Smooth muscle cell (in vitro differentiated cells): ENCODE data around the gene TNK1. TPM values are rescaled to one million over a fixed set of nuclear protein-coding genes. Genes with fewer than 3 reads are reported as not detected.
"Not testable (repeated sequence)": the region's sequence is repeated elsewhere in the genome, so short reads cannot be mapped to it uniquely, and the experiment has no call there.

ENCODE experiments used
- DNase-seq: peaks from one replicate; lab custom pipeline; 2025; ENCODE audit not compliant: unreplicated experiment; lab: John Stamatoyannopoulos, UW
- H2AFZ ChIP-seq: fragments of 200-600 bp; sonication (generic); 2 replicates; pipeline ENCODE4 v1.6.0; 2016; ENCODE audit warnings: antibody characterized with exemption, low read depth, mild to moderate bottlenecking
- H3F3A ChIP-seq: fragments of 200-600 bp; sonication (generic); 2 replicates; pipeline ENCODE4 v1.6.0; 2017; ENCODE audit warnings: antibody characterized with exemption, low read depth
- H3K27ac ChIP-seq: fragments of 200-600 bp; sonication (generic); 2 replicates; pipeline ENCODE4 v1.5.1; 2016; ENCODE audit warnings: low read depth, mild to moderate bottlenecking
- H3K27me3 ChIP-seq: fragments of 200-600 bp; sonication (generic); 2 replicates; pipeline ENCODE4 v1.6.1; 2016; ENCODE audit warnings: low read depth, mild to moderate bottlenecking
- H3K36me3 ChIP-seq: fragments of 200-600 bp; sonication (generic); 2 replicates; pipeline ENCODE4 v1.5.1; 2016; ENCODE audit warnings: low read depth
- H3K4me1 ChIP-seq: fragments of 200-600 bp; sonication (generic); 2 replicates; pipeline ENCODE4 v1.5.1; 2016; ENCODE audit warnings: low read depth
- H3K4me2 ChIP-seq: fragments of 200-600 bp; sonication (generic); 2 replicates; pipeline ENCODE4 v1.6.0; 2016; ENCODE audit warnings: mild to moderate bottlenecking
- H3K4me3 ChIP-seq: fragments of 200-600 bp; sonication (generic); 2 replicates; pipeline ENCODE4 v1.5.1; 2016; ENCODE audit warnings: mild to moderate bottlenecking
- H3K79me2 ChIP-seq: fragments of 200-600 bp; sonication (generic); 2 replicates; pipeline ENCODE4 v1.6.0; 2016; ENCODE audit warnings: low read depth, mild to moderate bottlenecking
- H3K9ac ChIP-seq: fragments of 200-600 bp; sonication (generic); 2 replicates; pipeline ENCODE4 v1.6.0; 2016; ENCODE audit warnings: low read depth
- H3K9me3 ChIP-seq: fragments of 200-600 bp; sonication (generic); replicated peaks from 2 replicates; pipeline ENCODE4 v1.5.1; 2016; ENCODE audit warnings: low read depth
- H4K20me1 ChIP-seq: fragments of 200-600 bp; sonication (generic); 2 replicates; pipeline ENCODE4 v1.6.0; 2016; ENCODE audit warnings: low read depth
- WGBS: methylation state at CpG from one replicate; pipeline ENCODE4 v1.1.7; 2016; ENCODE audit warnings: low lambda C conversion rate; 5-methylcytosine and 5-hydroxymethylcytosine counted together
- polyA plus RNA-seq: library from polyadenylated mRNA; unstranded; fragments of >200 nt; fragmentation: Nextera tagmentation; extraction: Ambion mirVana; gene quantifications from 2 replicates; pipeline ENCODE4 v1.2.1, GENCODE V29; 2016
- total RNA-seq: library from RNA; depleted of rRNA; stranded (reverse); fragments of >200 nt; gene quantifications from 2 replicates; pipeline ENCODE4 v1.2.3, GENCODE V29; 2014
- TF ChIP-seq, protein P1 (sequence below): fragments of 200-600 bp; sonication (generic); IDR thresholded peaks from 2 replicates; pipeline ENCODE4 v1.5.1; 2017; ENCODE audit warnings: borderline replicate concordance, mild to moderate bottlenecking, antibody characterized with exemption; ENCODE audit not compliant: insufficient read depth, poor library complexity, severe bottlenecking

TNK1 gene
- total and polyA plus RNA-seq, 2 experiments from 2014 or later, result 3.6 to 6.3 TPM

DNA sequence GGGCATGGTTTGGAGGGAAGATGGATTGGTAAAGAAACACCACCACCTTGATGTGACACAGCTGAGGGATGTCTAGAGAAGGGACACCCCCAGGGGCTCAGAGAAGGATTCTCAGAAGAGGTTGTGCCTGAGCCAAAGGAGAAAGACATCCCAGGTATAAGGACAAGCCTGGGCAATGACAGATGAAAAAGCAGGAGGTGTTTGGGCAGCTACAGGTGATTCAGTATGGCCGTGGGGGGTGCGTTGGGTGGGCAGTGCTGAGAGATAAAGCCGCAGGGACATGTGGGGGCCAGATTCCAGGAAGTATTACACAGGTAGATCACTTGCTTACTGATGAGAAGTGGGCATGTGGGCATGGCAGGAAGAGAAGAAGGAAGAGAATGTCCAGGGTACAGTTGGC, 19.0 kb upstream of the TNK1 start:
- Histone ChIP-seq H3K36me3 (no peaks in the 10 kb centered on the region), H3F3A (no peaks in the 10 kb centered on the region), H3K4me1 (no peaks in the 10 kb centered on the region), H4K20me1 (no peaks in the 10 kb centered on the region), H2AFZ (no peak overlapping the region), H3K79me2 (no peaks in the 10 kb centered on the region), H3K9me3 (no peaks in the 10 kb centered on the region), H3K4me3 (no peak overlapping the region), H3K27ac (no peak overlapping the region), H3K27me3 (no peaks in the 10 kb centered on the region), H3K9ac (no peak overlapping the region), H3K4me2 (no peak overlapping the region)
- DNase-seq, result no peak
- TF ChIP-seq, protein P1, sequence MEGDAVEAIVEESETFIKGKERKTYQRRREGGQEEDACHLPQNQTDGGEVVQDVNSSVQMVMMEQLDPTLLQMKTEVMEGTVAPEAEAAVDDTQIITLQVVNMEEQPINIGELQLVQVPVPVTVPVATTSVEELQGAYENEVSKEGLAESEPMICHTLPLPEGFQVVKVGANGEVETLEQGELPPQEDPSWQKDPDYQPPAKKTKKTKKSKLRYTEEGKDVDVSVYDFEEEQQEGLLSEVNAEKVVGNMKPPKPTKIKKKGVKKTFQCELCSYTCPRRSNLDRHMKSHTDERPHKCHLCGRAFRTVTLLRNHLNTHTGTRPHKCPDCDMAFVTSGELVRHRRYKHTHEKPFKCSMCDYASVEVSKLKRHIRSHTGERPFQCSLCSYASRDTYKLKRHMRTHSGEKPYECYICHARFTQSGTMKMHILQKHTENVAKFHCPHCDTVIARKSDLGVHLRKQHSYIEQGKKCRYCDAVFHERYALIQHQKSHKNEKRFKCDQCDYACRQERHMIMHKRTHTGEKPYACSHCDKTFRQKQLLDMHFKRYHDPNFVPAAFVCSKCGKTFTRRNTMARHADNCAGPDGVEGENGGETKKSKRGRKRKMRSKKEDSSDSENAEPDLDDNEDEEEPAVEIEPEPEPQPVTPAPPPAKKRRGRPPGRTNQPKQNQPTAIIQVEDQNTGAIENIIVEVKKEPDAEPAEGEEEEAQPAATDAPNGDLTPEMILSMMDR, result no peak
- WGBS, result 57% methylated on average over 3 of the region's 3 CpGs

GRCh38 chr17:7363311-7363710, 17.6 kb upstream of the TNK1 start:
- no peaks in the 10 kb centered on the region for H3K4me1 ChIP-seq
- H3K4me3 ChIP-seq, result no peak overlapping the region
- H2AFZ ChIP-seq, result no peak overlapping the region
- no peaks in the 10 kb centered on the region for H3K27me3 ChIP-seq
- H3K9me3 ChIP-seq, result no peaks in the 10 kb centered on the region
- 69% methylated on average over 6 of the region's 6 CpGs for WGBS
- no peak overlapping the region for H3K9ac ChIP-seq
- H3K27ac ChIP-seq, result no peak overlapping the region
- DNase-seq, result no peak
- H3F3A ChIP-seq, result no peaks in the 10 kb centered on the region
- H3K79me2 ChIP-seq, result no peaks in the 10 kb centered on the region
- H4K20me1 ChIP-seq, result no peaks in the 10 kb centered on the region
- H3K4me2 ChIP-seq, result no peak overlapping the region
- H3K36me3 ChIP-seq, result no peaks in the 10 kb centered on the region
- TF ChIP-seq, protein P1, result no peak

GRCh38 chr17:7365963-7366362, 14.9 kb upstream of the TNK1 start:
- H3K9ac ChIP-seq, H3K36me3 ChIP-seq, H3K9me3 ChIP-seq, H3K27me3 ChIP-seq, H3K4me3 ChIP-seq, H4K20me1 ChIP-seq, H3K27ac ChIP-seq, H3K4me1 ChIP-seq, DNase-seq, H3F3A ChIP-seq, H3K79me2 ChIP-seq, H2AFZ ChIP-seq, H3K4me2 ChIP-seq: not testable (repeated sequence)
- 83% methylated on average over 7 of the region's 7 CpGs for WGBS

DNA sequence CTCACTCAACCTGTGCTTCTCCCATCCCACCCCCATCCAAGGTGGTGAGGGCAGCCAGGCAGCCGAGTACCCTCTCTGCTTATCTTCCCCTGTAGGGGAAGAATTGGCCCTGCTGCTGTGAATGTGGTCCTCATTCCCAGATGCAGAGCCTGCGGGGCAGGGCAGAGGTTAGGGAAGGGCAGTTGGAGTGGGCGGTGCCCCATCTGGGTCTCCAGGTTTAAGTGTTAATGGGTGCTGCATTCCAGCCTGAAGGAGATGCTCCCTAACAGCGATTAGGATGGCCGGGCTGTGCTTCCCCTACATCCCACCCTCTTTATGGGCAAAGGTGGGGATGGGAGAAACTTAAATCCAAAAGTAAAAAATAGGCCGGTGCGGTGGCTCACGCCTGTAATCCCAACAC, 13.8 kb upstream of the TNK1 start:
- no peak overlapping the region for H3K4me2 ChIP-seq
- H3F3A ChIP-seq, result no peaks in the 10 kb centered on the region
- no peak for DNase-seq
- no peaks in the 10 kb centered on the region for H3K4me1 ChIP-seq
- no peaks in the 10 kb centered on the region for H3K27me3 ChIP-seq
- H3K36me3 ChIP-seq, result no peaks in the 10 kb centered on the region
- no peak overlapping the region for H3K9ac ChIP-seq
- no peak overlapping the region for H3K4me3 ChIP-seq
- no peaks in the 10 kb centered on the region for H3K79me2 ChIP-seq
- no peak overlapping the region for H2AFZ ChIP-seq
- whole genome bisulfite sequencing, result 76% methylated on average over 8 of the region's 8 CpGs
- TF ChIP-seq, protein P1, result no peak
- H4K20me1 ChIP-seq, result no peaks in the 10 kb centered on the region
- H3K9me3 ChIP-seq, result no peaks in the 10 kb centered on the region
- no peak overlapping the region for H3K27ac ChIP-seq
